Measurements from ENCODE around the gene FGF14. TPM values are rescaled to one million over a fixed set of nuclear protein-coding genes. Genes with fewer than 3 reads are reported as not detected.

Gene FGF14
- total RNA-seq, 1 donor from 2014 or later: not detected

DNA sequence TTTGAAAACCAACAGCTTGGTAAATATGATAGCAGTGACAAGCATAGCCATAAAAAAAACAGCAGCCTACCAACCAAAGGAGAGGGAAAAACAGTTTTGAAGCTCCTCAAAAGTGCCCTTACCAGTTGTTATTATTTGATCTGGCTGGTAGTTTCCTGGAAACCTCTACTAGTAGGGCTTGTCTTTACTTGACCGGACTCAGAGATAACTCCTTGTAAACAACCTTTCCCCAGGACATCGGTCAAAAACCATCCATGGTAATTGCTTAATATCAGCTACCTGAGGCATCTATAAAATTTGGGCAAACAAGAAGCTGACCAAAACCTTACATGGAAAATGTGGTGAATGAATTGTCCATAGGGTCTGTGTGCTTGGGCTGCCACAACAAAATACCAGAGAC, 210.9 kb downstream of the FGF14 start:
- Mint-ChIP-seq H3K4me3 (no peak overlapping the region), H3K27me3 (ENCODE audit: insufficient read depth) (peaks cover 2% of the 10 kb centered on the region), H3K9me3 (no peaks in the 10 kb centered on the region), H3K27ac (no peak overlapping the region), H3K36me3 (ENCODE audit: low read depth) (no peaks in the 10 kb centered on the region), H3K4me1 (ENCODE audit: low read depth) (no peaks in the 10 kb centered on the region)
- no peak for DNase-seq (ENCODE audit: low spot score)
- intact Hi-C loops (cut with micrococcal nuclease): no loop called here

DNA sequence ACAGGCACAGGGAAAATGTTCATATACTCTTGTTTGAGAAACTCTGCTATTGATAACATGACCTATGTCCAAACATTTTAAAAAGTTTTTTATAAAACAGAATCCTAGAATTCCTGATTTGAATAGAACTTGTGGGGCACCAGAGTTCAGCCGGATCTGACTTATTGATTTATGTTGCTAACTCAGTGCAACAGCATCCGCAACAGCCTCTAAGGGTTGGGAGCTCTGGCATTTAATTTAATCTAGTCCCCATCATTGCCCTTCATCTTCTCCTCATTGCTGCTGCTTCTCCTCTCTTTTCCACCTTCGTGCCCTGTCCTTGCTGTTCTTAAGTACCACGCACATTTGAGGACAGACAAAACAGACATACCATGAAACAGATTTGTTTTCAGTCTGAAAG, 214.5 kb downstream of the FGF14 start:
- Mint-ChIP-seq H3K27ac (no peak overlapping the region), H3K27me3 (ENCODE audit: insufficient read depth) (no peaks in the 10 kb centered on the region), H3K9me3 (no peaks in the 10 kb centered on the region), H3K4me3 (no peak overlapping the region), H3K4me1 (ENCODE audit: low read depth) (no peaks in the 10 kb centered on the region), H3K36me3 (ENCODE audit: low read depth) (no peaks in the 10 kb centered on the region)
- DNase-seq (ENCODE audit: low spot score): no peak
- intact Hi-C loops (cut with micrococcal nuclease): no loop called here

DNA sequence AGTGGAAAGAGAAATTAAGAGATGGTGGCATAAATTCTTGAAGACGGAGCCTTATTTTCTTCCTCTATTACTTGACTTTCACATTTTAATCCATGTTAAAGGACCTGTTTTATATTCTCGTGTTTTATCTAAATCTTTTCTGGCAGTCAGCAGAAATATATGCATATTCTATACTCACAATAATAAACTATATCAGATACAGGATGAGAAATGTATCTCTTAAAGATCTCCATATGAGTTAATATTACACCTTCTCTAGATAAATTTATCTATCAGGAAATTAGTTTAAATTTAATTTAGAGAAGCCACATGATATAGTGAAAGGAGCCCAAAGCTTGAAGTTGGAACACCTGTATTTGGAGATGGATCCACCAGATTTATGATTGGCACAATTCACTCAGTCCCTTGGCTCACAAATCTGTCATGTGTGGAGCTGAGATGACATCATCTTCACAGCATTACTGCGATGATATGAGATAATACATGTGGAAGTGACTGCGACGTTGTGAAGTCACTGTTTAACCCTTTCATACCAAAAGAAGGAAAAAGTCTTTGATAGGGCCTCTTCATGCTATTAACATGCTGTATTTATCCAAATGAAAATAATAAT, 216.4 kb downstream of the FGF14 start:
- Mint-ChIP-seq H3K27me3 (ENCODE audit: insufficient read depth) (peaks cover 3% of the 10 kb centered on the region), H3K4me3 (no peak overlapping the region)
- no peak for DNase-seq (ENCODE audit: low spot score)

DNA sequence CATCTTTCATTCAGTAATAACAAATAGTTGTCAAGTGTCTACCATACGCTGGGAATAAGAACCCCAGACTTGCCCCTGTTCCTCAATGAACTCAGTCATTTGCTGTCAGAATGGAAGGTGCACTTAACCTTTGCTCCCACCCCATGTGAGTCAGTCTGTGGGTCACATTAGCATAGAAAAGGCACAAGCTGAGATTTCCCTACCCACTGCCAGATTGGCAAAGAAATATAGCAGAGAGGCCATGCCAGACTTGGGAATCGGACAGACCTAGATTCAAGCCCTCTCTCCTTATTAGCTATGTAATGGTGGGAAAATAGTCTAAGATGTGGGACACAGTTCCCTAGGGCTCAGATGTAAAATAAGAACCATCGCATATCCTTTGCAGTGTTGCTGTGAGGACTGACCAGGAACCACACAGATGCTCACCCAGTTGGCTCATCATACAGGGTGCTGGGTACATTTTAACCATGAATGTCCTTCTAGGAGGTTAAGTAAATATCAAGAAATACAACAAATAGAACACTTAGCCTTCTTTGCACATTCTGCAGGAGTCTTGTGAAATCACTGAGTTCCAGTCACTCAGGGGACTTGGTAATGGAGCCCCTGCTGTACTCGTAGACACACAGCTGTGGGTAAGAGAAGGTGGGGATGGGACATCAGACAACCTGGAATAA, 218.2 kb downstream of the FGF14 start:
- DNase-seq (ENCODE audit: low spot score): no peak
- H3K36me3 Mint-ChIP-seq (ENCODE audit: low read depth): no peaks in the 10 kb centered on the region
- intact Hi-C loops (cut with micrococcal nuclease): no loop called here
- no peaks in the 10 kb centered on the region for H3K4me1 Mint-ChIP-seq (ENCODE audit: low read depth)
- H3K9me3 Mint-ChIP-seq: no peaks in the 10 kb centered on the region
- peaks cover 3% of the 10 kb centered on the region for H3K27me3 Mint-ChIP-seq (ENCODE audit: insufficient read depth)
- no peak overlapping the region for H3K4me3 Mint-ChIP-seq
- H3K27ac Mint-ChIP-seq: no peak overlapping the region

More for the DNA sequence above, 216.4 kb downstream of the FGF14 start:
- H3K4me1 Mint-ChIP-seq (ENCODE audit: low read depth): no peaks in the 10 kb centered on the region
- intact Hi-C loops (cut with micrococcal nuclease): no loop called here
- H3K27ac Mint-ChIP-seq: no peak overlapping the region
- no peaks in the 10 kb centered on the region for H3K36me3 Mint-ChIP-seq (ENCODE audit: low read depth)
- no peaks in the 10 kb centered on the region for H3K9me3 Mint-ChIP-seq

DNA sequence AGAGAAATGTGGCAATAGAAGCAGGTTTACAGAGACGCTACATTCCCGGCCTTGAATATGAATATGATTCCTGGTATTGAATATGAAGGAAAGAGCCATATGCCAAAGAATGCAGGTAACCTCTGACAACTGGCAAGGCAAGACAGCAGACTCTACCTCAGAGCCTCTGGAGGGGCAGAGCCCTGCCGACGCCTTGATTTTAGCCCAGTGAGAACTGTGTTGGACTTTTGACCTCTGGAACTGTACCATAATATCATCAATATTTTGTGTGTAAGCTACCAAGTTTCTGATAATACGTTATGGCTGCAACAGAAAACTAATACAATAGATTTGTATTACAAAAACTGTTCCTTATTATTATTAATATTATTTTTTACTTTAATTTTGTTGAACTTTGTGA, 219.7 kb downstream of the FGF14 start:
- intact Hi-C loops (cut with micrococcal nuclease): no loop called here
- Mint-ChIP-seq H3K27ac (no peak overlapping the region), H3K27me3 (ENCODE audit: insufficient read depth) (peaks cover 3% of the 10 kb centered on the region), H3K4me1 (ENCODE audit: low read depth) (no peaks in the 10 kb centered on the region), H3K36me3 (ENCODE audit: low read depth) (no peaks in the 10 kb centered on the region), H3K9me3 (no peaks in the 10 kb centered on the region), H3K4me3 (no peak overlapping the region)
- DNase-seq (ENCODE audit: low spot score): no peak

DNA sequence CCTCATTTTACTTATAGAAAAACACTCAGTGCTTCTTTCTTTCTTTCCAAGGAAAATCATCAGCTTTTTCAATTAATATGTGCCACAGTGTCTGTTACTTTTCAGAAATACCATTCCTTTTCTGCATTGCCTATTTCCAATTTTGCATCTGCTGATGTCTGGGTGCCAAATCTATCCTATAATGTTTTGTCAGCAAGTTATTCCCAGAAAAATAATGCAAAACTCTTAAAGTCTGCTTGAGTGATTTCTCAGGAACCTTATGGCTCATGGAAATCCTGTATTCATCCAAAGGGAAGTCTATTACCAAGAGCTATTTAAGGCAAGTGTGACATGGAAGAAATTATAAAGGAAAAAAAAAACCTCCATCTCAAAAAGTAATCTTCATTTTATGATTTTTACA, 224.4 kb downstream of the FGF14 start:
- no peak overlapping the region for H3K4me3 Mint-ChIP-seq

DNA sequence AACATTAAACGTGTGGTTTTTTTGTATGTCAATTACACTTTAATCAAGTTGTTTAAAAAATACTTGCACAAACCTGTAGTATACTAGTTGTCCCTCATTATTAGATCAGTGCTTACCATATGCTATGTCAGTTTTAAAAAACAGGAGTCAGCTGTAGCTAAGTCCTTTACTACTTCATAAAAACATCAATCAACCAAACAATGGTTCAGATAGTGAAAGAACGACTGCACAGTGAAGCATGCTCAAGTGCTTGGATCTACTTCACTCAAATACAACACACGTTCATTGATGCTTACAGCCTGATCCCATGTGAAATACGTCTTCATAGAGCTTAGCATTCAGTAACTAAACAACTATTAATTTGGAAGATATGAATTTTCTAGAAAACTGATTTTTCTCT, 225.0 kb downstream of the FGF14 start:
- Mint-ChIP-seq H3K4me1 (ENCODE audit: low read depth) (no peaks in the 10 kb centered on the region), H3K36me3 (ENCODE audit: low read depth) (no peaks in the 10 kb centered on the region), H3K4me3 (no peak overlapping the region), H3K27me3 (ENCODE audit: insufficient read depth) (peaks cover 3% of the 10 kb centered on the region), H3K9me3 (no peaks in the 10 kb centered on the region), H3K27ac (no peak overlapping the region)
- intact Hi-C loops (cut with micrococcal nuclease): no loop called here
- no peak for DNase-seq (ENCODE audit: low spot score)

More for the DNA sequence above, 224.4 kb downstream of the FGF14 start:
- Mint-ChIP-seq H3K4me1 (ENCODE audit: low read depth) (no peaks in the 10 kb centered on the region), H3K9me3 (no peaks in the 10 kb centered on the region), H3K27ac (no peak overlapping the region), H3K36me3 (ENCODE audit: low read depth) (no peaks in the 10 kb centered on the region), H3K27me3 (ENCODE audit: insufficient read depth) (peaks cover 3% of the 10 kb centered on the region)
- intact Hi-C loops (cut with micrococcal nuclease): no loop called here
- no peak for DNase-seq (ENCODE audit: low spot score)

DNA sequence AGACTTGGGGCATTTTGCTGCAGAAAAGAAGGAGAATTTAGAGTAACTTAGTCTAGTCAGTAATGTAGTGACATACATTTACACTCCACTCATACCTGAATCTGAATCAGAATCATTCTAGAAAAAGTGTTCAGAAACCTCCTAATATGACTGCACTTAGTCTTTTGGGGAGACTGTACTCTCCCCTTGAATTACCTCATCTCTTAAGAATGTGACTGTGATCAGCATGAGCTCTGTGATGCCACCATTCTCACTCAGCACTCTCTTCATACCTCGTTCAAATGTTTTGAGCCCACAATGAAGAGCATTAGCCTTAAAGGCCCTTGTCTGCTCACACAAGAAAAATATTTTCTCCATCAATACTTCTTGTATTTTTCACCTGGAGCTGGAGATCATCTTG, 229.4 kb downstream of the FGF14 start:
- DNase-seq (ENCODE audit: low spot score): no peak
- H3K4me3 Mint-ChIP-seq: no peak overlapping the region
- no peak overlapping the region for H3K27ac Mint-ChIP-seq
- no peaks in the 10 kb centered on the region for H3K36me3 Mint-ChIP-seq (ENCODE audit: low read depth)
- H3K9me3 Mint-ChIP-seq: no peaks in the 10 kb centered on the region
- no peaks in the 10 kb centered on the region for H3K4me1 Mint-ChIP-seq (ENCODE audit: low read depth)
- no peaks in the 10 kb centered on the region for H3K27me3 Mint-ChIP-seq (ENCODE audit: insufficient read depth)
- intact Hi-C loops (cut with micrococcal nuclease): no loop called here

DNA sequence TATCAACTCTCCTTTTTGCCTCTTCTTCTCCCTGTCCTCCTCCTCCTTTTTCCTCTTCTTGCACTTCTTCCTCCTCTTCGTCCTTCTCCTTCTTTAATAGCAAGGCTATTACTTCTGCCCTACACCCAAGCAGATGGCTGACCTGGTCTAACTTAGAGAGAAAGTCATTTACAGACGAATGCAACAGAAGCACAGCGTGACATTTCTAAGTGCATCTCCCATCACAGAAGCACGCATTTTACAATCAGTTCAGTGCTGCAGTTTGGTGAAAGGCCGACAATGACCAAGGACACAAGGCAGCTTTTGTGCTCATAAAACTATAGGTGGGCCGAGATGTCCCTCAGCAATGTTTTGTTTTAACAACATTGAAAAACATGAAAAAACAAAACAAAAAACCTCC, 231.5 kb downstream of the FGF14 start:
- Mint-ChIP-seq H3K27me3 (ENCODE audit: insufficient read depth) (no peaks in the 10 kb centered on the region), H3K9me3 (no peaks in the 10 kb centered on the region), H3K36me3 (ENCODE audit: low read depth) (no peaks in the 10 kb centered on the region), H3K27ac (no peak overlapping the region), H3K4me3 (no peak overlapping the region), H3K4me1 (ENCODE audit: low read depth) (no peaks in the 10 kb centered on the region)
- no peak for DNase-seq (ENCODE audit: low spot score)
- intact Hi-C loops (cut with micrococcal nuclease): no loop called here

DNA sequence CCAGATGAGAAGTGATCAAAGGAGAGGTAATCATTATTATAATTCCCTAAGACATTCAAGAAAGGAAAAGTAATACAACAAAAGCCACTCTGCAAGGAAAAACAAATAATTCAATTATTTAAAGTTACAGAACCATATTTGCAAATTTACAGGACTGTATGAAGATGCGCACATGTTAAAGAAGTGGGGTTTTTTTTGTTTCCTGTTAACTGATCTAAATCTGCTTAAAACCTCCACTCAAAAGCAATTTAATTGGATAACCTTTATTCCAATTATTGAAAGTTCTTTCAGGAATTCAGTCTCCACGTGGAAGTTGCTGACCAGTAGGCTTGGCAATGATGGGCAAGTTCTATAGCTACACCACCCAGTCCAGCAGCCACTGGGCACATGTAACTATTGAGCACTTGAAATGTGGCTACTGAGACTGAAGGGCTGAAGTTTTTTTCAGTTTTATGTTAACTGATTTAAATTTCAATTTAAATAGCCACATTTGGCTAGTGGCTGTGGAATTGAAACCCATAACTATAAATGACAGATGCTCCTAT, 232.3 kb downstream of the FGF14 start:
- no peak overlapping the region for H3K4me3 Mint-ChIP-seq

DNA sequence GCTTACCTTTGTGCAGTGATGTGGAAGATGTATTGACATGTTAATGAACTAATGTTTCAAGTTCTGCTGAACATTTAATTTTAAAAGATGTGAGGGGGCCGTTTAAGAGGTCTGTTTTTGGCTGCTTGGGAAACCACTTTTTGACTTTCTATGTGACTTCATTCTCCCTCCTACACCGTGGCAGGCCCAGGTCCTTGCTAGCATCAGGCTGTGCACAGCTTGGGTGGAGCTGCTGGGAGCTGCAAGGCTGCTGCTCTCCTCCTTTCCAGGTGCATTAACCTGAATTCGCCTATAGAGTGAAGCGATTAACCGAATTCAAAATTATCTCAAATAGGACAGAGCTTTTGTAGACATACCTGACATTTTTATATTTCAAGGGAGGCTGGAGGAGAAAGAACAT, 249.1 kb downstream of the FGF14 start:
- Mint-ChIP-seq H3K27me3 (ENCODE audit: insufficient read depth) (no peaks in the 10 kb centered on the region), H3K4me1 (ENCODE audit: low read depth) (no peaks in the 10 kb centered on the region), H3K9me3 (no peaks in the 10 kb centered on the region), H3K4me3 (no peak overlapping the region), H3K36me3 (ENCODE audit: low read depth) (no peaks in the 10 kb centered on the region), H3K27ac (no peak overlapping the region)
- no peak for DNase-seq (ENCODE audit: low spot score)
- intact Hi-C loops (cut with micrococcal nuclease): no loop called here

More for the DNA sequence above, 232.3 kb downstream of the FGF14 start:
- intact Hi-C loops (cut with micrococcal nuclease): no loop called here
- no peak for DNase-seq (ENCODE audit: low spot score)
- H3K27ac Mint-ChIP-seq: no peak overlapping the region
- H3K36me3 Mint-ChIP-seq (ENCODE audit: low read depth): no peaks in the 10 kb centered on the region
- H3K27me3 Mint-ChIP-seq (ENCODE audit: insufficient read depth): no peaks in the 10 kb centered on the region
- H3K9me3 Mint-ChIP-seq: no peaks in the 10 kb centered on the region
- H3K4me1 Mint-ChIP-seq (ENCODE audit: low read depth): no peaks in the 10 kb centered on the region

DNA sequence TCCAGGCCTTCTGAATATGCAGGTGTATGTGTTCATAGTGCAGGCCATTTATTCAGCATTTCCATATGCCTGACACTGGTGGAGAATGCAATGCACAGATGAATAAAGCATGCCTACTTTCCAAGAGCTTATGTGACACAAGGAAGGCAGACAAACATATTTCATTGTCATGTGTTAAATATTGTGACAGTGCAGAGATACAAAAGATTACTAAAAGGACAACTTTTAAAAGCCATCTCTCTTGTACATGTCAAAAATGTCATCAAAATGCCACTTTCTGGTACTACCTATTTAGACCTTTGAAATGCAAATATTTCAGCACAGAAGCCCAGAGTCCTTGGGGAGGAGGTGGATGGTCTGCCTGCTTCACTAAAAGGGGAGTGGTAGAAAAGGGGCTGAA, 254.5 kb downstream of the FGF14 start:
- DNase-seq (ENCODE audit: low spot score): no peak
- H3K9me3 Mint-ChIP-seq: no peaks in the 10 kb centered on the region
- no peaks in the 10 kb centered on the region for H3K27me3 Mint-ChIP-seq (ENCODE audit: insufficient read depth)
- H3K4me1 Mint-ChIP-seq (ENCODE audit: low read depth): no peaks in the 10 kb centered on the region
- no peak overlapping the region for H3K27ac Mint-ChIP-seq
- no peaks in the 10 kb centered on the region for H3K36me3 Mint-ChIP-seq (ENCODE audit: low read depth)
- no peak overlapping the region for H3K4me3 Mint-ChIP-seq
- intact Hi-C loops (cut with micrococcal nuclease): no loop called here

DNA sequence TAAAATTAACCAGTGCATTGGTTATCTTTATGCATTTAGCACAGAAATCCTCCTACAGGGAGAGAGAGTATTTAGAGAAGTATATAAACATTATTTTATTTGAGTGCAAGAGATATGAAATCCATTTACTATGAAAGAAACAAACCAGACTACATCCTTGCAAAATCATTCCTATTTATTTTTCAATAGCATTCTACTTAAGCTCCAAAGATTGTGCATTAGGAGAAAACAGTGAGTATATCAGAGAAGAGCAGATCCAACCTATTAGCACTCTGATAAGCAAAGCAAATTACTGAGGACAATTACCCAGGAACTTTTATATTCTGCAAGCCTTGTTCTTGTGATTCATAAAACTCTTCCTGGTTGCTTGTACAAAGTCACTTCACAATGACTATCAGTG, 256.1 kb downstream of the FGF14 start:
- H3K36me3 Mint-ChIP-seq (ENCODE audit: low read depth): no peaks in the 10 kb centered on the region
- no peaks in the 10 kb centered on the region for H3K9me3 Mint-ChIP-seq
- H3K4me3 Mint-ChIP-seq: no peak overlapping the region
- no peak for DNase-seq (ENCODE audit: low spot score)
- intact Hi-C loops (cut with micrococcal nuclease): no loop called here
- H3K4me1 Mint-ChIP-seq (ENCODE audit: low read depth): no peaks in the 10 kb centered on the region
- H3K27ac Mint-ChIP-seq: no peak overlapping the region
- no peaks in the 10 kb centered on the region for H3K27me3 Mint-ChIP-seq (ENCODE audit: insufficient read depth)
